B cell (primary cell): ENCODE measurements around the gene ACER1.

Experiments used
- CTCF ChIP-seq: fragments of 200-600 bp; IDR thresholded peaks from one replicate; pipeline ENCODE4 v1.8.0; 2022; ENCODE audit warnings: antibody characterized with exemption, mild to moderate bottlenecking
- EZH2 ChIP-seq: IDR thresholded peaks from 2 replicates; pipeline ENCODE4 v1.6.1; 2012; ENCODE audit warnings: borderline replicate concordance, low read depth, mild to moderate bottlenecking, moderate library complexity, low read length; ENCODE audit not compliant: insufficient read depth, poor library complexity, severe bottlenecking

- TF ChIP-seq CTCF (no peak), EZH2 (no peak)
Measured at GRCh38 chr19:6318772-6319171, 14.6 kb downstream of the ACER1 start.
